ENCODE measurements around the gene MIEN1. TPM values are rescaled to one million over a fixed set of nuclear protein-coding genes. Genes with fewer than 3 reads are reported as not detected.
A peak's percentile ranks its signal among the peaks of the same experiment; 100 is the strongest.

MIEN1 gene
- total and polyA plus RNA-seq, 2 of the 13 experiments (the other 11 are each of a cell fraction or from before 2014, with no cell fraction given) = 40.6 to 56.6 TPM

- no peak for TF ChIP-seq PAWR (CRISPR knock-in tag; IDR thresholded peaks at IDR 0.05; ENCODE audit: borderline replicate concordance)
- peak; percentile 38; the same call in 1 of the 2 replicates for TF ChIP-seq JUND (CRISPR knock-in tag; IDR thresholded peaks at IDR 0.05)
- peak; percentile 38; the same call in 1 of the 2 replicates for TF ChIP-seq CHD2 (IDR thresholded peaks at IDR 0.05; ENCODE audit: low read depth, low read length)
- TF ChIP-seq ZBTB8A (CRISPR knock-in tag; IDR thresholded peaks at IDR 0.05; ENCODE audit: borderline replicate concordance, low read depth) = no peak
- no peak for TF ChIP-seq ZNF292 (CRISPR knock-in tag; IDR thresholded peaks at IDR 0.05; ENCODE audit: borderline replicate concordance, low read depth)
- TF ChIP-seq ETV5 (CRISPR knock-in tag; IDR thresholded peaks at IDR 0.05; ENCODE audit: borderline replicate concordance) = peak; percentile 91
- TF ChIP-seq SMC3 (IDR thresholded peaks at IDR 0.05; ENCODE audit: low read length) = no peak
- no peak for TF ChIP-seq EHMT2 (IDR thresholded peaks at IDR 0.05; ENCODE audit: borderline replicate concordance, low read depth, low read length)
- 0 out of 2 replicates have a peak, but pooled peaks have one; percentile 32 for TF ChIP-seq RCOR2 (CRISPR knock-in tag; IDR thresholded peaks at IDR 0.05)
- no peak for TF ChIP-seq HNRNPUL1 (IDR thresholded peaks at IDR 0.05; ENCODE audit: low read depth, low read length)
- no peak for TF ChIP-seq KAT2B (IDR thresholded peaks at IDR 0.05; ENCODE audit: borderline replicate concordance, low read depth, low read length)
- TF ChIP-seq NFYB (CRISPR knock-in tag; IDR thresholded peaks at IDR 0.05) = no peak
- TF ChIP-seq SMAD9 (CRISPR knock-in tag; IDR thresholded peaks at IDR 0.05) = no peak
- TF ChIP-seq CBX1 (IDR thresholded peaks at IDR 0.05; ENCODE audit: low read depth) = peak; percentile 24
- peak; percentile 68 for TF ChIP-seq ZNF792 (CRISPR knock-in tag; IDR thresholded peaks at IDR 0.05)
- 0 out of 2 replicates have a peak, but pooled peaks have one; percentile 12 for TF ChIP-seq MIER2 (CRISPR knock-in tag; IDR thresholded peaks at IDR 0.05)
- TF ChIP-seq ZNF883 (CRISPR knock-in tag; IDR thresholded peaks at IDR 0.05; ENCODE audit: not compliant biosample characterization) = no peak
- TF ChIP-seq ZSCAN31 (CRISPR knock-in tag; IDR thresholded peaks at IDR 0.05; ENCODE audit: low read depth) = no peak
- TF ChIP-seq SYNCRIP (IDR thresholded peaks at IDR 0.05; ENCODE audit: insufficient read depth, low read depth, low read length) = no peak
- TF ChIP-seq IRF9 (CRISPR knock-in tag; IDR thresholded peaks at IDR 0.05; ENCODE audit: borderline replicate concordance) = no peak
- no peak for TF ChIP-seq TOE1 (CRISPR knock-in tag; IDR thresholded peaks at IDR 0.05)
- TF ChIP-seq, protein P1, sequence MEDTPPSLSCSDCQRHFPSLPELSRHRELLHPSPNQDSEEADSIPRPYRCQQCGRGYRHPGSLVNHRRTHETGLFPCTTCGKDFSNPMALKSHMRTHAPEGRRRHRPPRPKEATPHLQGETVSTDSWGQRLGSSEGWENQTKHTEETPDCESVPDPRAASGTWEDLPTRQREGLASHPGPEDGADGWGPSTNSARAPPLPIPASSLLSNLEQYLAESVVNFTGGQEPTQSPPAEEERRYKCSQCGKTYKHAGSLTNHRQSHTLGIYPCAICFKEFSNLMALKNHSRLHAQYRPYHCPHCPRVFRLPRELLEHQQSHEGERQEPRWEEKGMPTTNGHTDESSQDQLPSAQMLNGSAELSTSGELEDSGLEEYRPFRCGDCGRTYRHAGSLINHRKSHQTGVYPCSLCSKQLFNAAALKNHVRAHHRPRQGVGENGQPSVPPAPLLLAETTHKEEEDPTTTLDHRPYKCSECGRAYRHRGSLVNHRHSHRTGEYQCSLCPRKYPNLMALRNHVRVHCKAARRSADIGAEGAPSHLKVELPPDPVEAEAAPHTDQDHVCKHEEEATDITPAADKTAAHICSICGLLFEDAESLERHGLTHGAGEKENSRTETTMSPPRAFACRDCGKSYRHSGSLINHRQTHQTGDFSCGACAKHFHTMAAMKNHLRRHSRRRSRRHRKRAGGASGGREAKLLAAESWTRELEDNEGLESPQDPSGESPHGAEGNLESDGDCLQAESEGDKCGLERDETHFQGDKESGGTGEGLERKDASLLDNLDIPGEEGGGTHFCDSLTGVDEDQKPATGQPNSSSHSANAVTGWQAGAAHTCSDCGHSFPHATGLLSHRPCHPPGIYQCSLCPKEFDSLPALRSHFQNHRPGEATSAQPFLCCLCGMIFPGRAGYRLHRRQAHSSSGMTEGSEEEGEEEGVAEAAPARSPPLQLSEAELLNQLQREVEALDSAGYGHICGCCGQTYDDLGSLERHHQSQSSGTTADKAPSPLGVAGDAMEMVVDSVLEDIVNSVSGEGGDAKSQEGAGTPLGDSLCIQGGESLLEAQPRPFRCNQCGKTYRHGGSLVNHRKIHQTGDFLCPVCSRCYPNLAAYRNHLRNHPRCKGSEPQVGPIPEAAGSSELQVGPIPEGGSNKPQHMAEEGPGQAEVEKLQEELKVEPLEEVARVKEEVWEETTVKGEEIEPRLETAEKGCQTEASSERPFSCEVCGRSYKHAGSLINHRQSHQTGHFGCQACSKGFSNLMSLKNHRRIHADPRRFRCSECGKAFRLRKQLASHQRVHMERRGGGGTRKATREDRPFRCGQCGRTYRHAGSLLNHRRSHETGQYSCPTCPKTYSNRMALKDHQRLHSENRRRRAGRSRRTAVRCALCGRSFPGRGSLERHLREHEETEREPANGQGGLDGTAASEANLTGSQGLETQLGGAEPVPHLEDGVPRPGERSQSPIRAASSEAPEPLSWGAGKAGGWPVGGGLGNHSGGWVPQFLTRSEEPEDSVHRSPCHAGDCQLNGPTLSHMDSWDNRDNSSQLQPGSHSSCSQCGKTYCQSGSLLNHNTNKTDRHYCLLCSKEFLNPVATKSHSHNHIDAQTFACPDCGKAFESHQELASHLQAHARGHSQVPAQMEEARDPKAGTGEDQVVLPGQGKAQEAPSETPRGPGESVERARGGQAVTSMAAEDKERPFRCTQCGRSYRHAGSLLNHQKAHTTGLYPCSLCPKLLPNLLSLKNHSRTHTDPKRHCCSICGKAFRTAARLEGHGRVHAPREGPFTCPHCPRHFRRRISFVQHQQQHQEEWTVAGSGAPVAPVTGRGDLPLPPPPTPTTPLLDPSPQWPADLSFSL (CRISPR knock-in tag; IDR thresholded peaks at IDR 0.05) = no peak
Measured at GRCh38 chr17:39740357-39741111, 10.2 kb upstream of the MIEN1 start (continued).

All from HepG2 (cell line).